Measurements from ENCODE around the gene MPC1L.

The MPC1L gene

GRCh38 chrX:40646489-40647306, 23.5 kb downstream of the MPC1L start:
- Histone ChIP-seq H4K20me1 (ENCODE audit: insufficient read depth, low read length) (peaks cover 7% of the 10 kb centered on the region), H3K9ac (ENCODE audit: low read depth, low read length) (peak overlapping the region; percentile 69), H3K4me2 (ENCODE audit: insufficient read depth, low read length) (peak overlapping the region; percentile 90), H3K27me3 (ENCODE audit: insufficient read depth, low read length, poor library complexity) (no peaks in the 10 kb centered on the region), H3K4me3 (ENCODE audit: low read depth in 1 of 2, low read length in 2 of 2) (peak overlapping the region; percentile 62 to 85; a peak in 3 of 4 replicates), H3K9me3 (ENCODE audit: insufficient read depth, low read length, severe bottlenecking) (no peaks in the 10 kb centered on the region), H2AFZ (ENCODE audit: low read depth, low read length) (peak overlapping the region; percentile 71; the same call in 1 of the 2 replicates), H3K4me1 (ENCODE audit: insufficient read depth, low read length) (peaks cover 29% of the 10 kb centered on the region), H3K36me3 (ENCODE audit: insufficient read depth, low read length) (peaks cover 12% of the 10 kb centered on the region), H3K27ac (ENCODE audit: low read length) (peak overlapping the region; percentile 53), H3K79me2 (ENCODE audit: insufficient read depth, low read length) (peaks cover 53% of the 10 kb centered on the region)
- TF ChIP-seq EZH2 (IDR thresholded peaks at IDR 0.05; ENCODE audit: borderline replicate concordance, low read depth, low read length, severe bottlenecking) (no peak), CTCF (IDR thresholded peaks at IDR 0.05; ENCODE audit: borderline replicate concordance, extremely low read depth, low read length, poor library complexity, severe bottlenecking) (peak; percentile 9)
- peak; percentile 31 for ATAC-seq (ENCODE audit: insufficient read depth, low read depth)
- DNase-seq: peak; percentile 29

- ATAC-seq (ENCODE audit: insufficient read depth, low read depth) (peak; percentile 74), DNase-seq (peak; percentile 91)
- peaks cover 7% of the 10 kb centered on the region for H4K20me1 ChIP-seq (ENCODE audit: insufficient read depth, low read length)
- peaks cover 44% of the 10 kb centered on the region for H3K79me2 ChIP-seq (ENCODE audit: insufficient read depth, low read length)
- H2AFZ ChIP-seq (ENCODE audit: low read depth, low read length): peak within 1 kb of the TSS; percentile 71
- no peaks in the 10 kb centered on the region for H3K27me3 ChIP-seq (ENCODE audit: insufficient read depth, low read length, poor library complexity)
- H3K4me3 ChIP-seq (ENCODE audit: low read depth in 1 of 2, low read length in 2 of 2): peak within 1 kb of the TSS; percentile 62 to 85; a peak in 3 of 4 replicates
- H3K36me3 ChIP-seq (ENCODE audit: insufficient read depth, low read length): peaks cover 8% of the 10 kb centered on the region
- H3K4me2 ChIP-seq (ENCODE audit: insufficient read depth, low read length): peak within 1 kb of the TSS; percentile 90
- peak within 1 kb of the TSS; percentile 82 for H3K27ac ChIP-seq (ENCODE audit: low read length)
- TF ChIP-seq CTCF (IDR thresholded peaks at IDR 0.05; ENCODE audit: borderline replicate concordance, extremely low read depth, low read length, poor library complexity, severe bottlenecking) (peak; percentile 13), EZH2 (IDR thresholded peaks at IDR 0.05; ENCODE audit: borderline replicate concordance, low read depth, low read length, severe bottlenecking) (no peak)
- no peaks in the 10 kb centered on the region for H3K9me3 ChIP-seq (ENCODE audit: insufficient read depth, low read length, severe bottlenecking)
- H3K9ac ChIP-seq (ENCODE audit: low read depth, low read length): peak within 1 kb of the TSS; percentile 69
- peaks cover 29% of the 10 kb centered on the region for H3K4me1 ChIP-seq (ENCODE audit: insufficient read depth, low read length)
Observed at GRCh38 chrX:40647307-40648197, 24.3 kb downstream of the MPC1L start, which contains the start of gene CXorf38. TSS of gene CXorf38 (minus strand) at chrX:40647561. CDS start at chrX:40647520, 41 bp downstream.

GRCh38 chrX:40651620-40652223, 28.5 kb downstream of the MPC1L start:
- TF ChIP-seq EZH2 (IDR thresholded peaks at IDR 0.05; ENCODE audit: borderline replicate concordance, low read depth, low read length, severe bottlenecking) (no peak), CTCF (IDR thresholded peaks at IDR 0.05; ENCODE audit: borderline replicate concordance, extremely low read depth, low read length, poor library complexity, severe bottlenecking) (peak; percentile 65)
- peak; percentile 69 for DNase-seq
- peaks cover 21% of the 10 kb centered on the region for H3K36me3 ChIP-seq (ENCODE audit: insufficient read depth, low read length)
- no peaks in the 10 kb centered on the region for H3K27me3 ChIP-seq (ENCODE audit: insufficient read depth, low read length, poor library complexity)
- no peak overlapping the region for H3K27ac ChIP-seq (ENCODE audit: low read length)
- no peak overlapping the region for H3K4me3 ChIP-seq (ENCODE audit: low read depth in 1 of 2, low read length in 2 of 2)
- no peak overlapping the region for H3K9ac ChIP-seq (ENCODE audit: low read depth, low read length)
- peaks cover 6% of the 10 kb centered on the region for H3K79me2 ChIP-seq (ENCODE audit: insufficient read depth, low read length)
- H3K4me1 ChIP-seq (ENCODE audit: insufficient read depth, low read length): peaks cover 7% of the 10 kb centered on the region
- H3K9me3 ChIP-seq (ENCODE audit: insufficient read depth, low read length, severe bottlenecking): no peaks in the 10 kb centered on the region
- H4K20me1 ChIP-seq (ENCODE audit: insufficient read depth, low read length): 0 out of 2 replicates have a peak, but pooled peaks cover 2% of the 10 kb centered on the region
- H3K4me2 ChIP-seq (ENCODE audit: insufficient read depth, low read length): no peak overlapping the region
- no peak overlapping the region for H2AFZ ChIP-seq (ENCODE audit: low read depth, low read length)
- no peak for ATAC-seq (ENCODE audit: insufficient read depth, low read depth)
